ENCODE measurements around the gene CORO2B.
"Not testable (repeated sequence)": the region's sequence is repeated elsewhere in the genome, so short reads cannot be mapped to it uniquely, and the experiment has no call there.

CORO2B gene

GRCh38 chr15:68680756-68681155 is 102.0 kb downstream of the CORO2B start:
- not testable (repeated sequence) for DNase-seq

DNA sequence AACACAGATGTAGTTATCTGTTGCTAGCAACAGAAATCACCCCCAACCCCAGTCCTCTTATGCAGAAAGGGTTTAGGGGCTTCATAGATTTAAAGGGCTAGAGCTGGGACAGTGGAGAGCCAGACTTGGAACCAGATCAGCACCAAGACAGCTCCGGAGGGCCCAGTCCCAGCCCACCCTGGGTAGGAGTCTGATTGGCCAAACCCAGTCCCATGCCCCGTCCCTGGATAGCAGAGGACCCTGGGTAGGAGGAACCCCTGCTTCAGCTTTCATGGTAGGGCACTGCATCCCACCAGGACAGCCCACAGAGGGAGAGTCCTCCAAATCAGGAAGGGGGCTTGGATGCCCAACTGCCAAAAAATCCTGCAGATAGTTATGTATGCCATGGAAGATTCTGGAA is 103.0 kb downstream of the CORO2B start:
- no peak for DNase-seq

- no peak for DNase-seq
Measured at GRCh38 chr15:68682330-68682729, 103.5 kb downstream of the CORO2B start.

GRCh38 chr15:68683026-68683425 is 104.2 kb downstream of the CORO2B start:
- DNase-seq: no peak

- DNase-seq: no peak
Measured at GRCh38 chr15:68683551-68683950, 104.8 kb downstream of the CORO2B start.

DNA sequence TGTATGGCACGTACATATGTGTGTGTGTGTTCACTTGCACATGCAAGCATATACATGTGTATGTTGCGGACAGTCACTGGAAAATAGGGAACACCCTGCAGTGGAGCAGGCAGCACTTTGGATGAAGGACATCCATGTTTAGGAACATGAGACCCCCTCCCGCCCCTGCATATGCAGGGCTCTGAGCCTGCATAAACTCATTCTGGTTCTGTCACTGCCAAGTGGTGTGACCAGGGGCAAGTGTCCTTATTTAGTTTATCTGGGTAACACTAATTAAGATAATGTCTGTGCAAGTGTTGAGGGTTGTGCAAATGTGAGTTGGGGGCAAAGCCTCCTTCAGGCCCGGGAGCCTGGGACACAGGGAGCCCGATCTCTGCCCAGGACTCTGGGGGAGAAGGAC is 105.7 kb downstream of the CORO2B start:
- DNase-seq: no peak

DNA sequence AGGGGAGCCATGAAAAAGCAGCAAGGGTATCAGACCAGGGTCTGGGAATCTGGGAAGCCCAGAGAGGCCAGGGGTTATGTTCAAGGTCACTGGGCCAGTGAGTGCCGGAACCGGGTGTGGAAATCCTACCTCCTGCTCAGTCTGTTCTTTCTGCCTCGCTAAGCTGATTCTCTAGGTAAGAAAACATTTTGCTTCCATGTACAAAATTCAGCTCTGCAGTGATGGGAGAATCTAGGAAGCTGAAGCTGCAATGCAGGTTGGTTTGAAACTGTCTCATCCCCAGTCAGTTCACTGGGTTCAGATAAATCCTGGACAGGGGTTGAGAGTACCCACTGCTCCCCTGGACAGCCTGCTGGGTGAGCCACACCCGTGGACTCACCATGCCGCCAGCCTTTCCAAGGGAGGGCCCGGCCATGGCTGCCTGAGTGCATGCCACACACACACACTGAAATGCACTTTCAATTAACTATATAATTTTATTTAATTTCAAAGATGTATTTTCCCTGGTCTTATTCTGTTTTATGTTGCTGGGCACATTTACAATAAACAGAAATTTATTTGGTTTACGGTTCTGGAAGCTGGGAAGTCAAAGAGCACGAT is 108.4 kb downstream of the CORO2B start:
- no peak for DNase-seq

- no peak for DNase-seq
Measured at GRCh38 chr15:68691705-68692104, 112.9 kb downstream of the CORO2B start.

- DNase-seq: no peak
Measured at GRCh38 chr15:68693071-68693470, 114.3 kb downstream of the CORO2B start.

GRCh38 chr15:68694111-68694510 is 115.3 kb downstream of the CORO2B start:
- no peak for DNase-seq

GRCh38 chr15:68695061-68695595 is 116.3 kb downstream of the CORO2B start:
- DNase-seq: no peak

DNA sequence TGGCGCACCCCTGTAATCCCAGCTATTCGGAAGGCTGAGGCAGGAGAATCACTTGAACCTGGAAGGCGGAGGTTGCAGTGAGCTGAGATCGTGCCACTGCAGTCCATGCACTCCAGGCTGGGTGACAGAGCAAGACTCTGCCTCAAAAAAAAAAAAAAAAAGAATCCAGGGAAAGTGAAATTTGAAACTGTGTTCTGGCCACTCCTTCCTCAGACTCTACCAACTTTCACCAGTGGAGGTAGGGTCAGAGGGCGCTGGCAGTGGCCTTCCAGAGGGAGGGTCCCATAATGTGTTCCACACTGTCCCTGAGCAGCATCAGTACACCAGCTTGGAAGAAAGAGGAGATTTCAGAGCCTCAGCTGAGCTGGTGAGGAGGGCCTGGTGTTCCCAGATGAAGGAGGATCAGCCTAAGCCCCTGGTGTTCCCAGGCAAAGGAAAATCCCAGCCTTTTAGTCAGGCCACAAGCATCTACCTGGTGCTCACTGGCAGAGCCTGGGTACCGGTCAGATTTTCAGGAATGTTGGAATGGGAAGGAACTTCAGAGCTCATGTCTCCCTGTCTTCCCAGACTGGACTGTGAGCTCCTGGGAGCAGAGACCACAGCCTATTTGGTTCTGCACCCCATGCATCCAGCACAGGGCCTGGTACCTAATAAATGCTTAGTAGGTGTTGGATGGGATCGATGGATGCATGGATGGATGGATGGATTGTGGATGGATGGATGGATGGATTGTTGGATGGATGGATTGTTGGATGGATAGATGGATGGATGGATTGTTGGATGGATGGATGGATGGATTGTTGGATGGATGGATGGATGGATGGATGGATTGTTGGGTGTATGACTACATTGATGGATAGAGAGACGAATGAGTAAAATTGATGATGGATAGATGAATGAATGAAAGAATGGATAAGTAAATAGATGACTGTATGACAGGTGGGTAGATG is 117.9 kb downstream of the CORO2B start:
- DNase-seq: no peak

- no peak for DNase-seq
Measured at GRCh38 chr15:68697711-68698690, 119.2 kb downstream of the CORO2B start.

DNA sequence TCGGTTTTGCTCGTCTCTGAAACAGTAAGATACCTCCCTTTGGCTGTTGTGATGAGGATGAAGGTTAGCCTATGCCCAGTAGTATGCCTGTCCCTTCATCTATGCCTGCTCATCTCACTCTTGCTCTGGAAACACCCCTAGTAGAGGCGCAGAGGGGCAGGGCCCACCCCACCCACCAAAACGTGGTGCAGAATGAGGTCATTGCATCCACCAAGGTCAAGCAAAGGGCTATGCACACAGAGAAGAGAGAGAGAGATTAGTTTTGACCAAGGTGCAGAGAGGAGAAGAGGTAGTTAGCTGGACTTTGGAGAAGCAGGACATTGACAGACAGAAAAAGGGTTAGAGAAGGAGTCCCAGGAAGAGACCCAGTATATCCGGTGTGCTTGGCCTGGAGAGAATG is 119.9 kb downstream of the CORO2B start:
- DNase-seq: no peak

DNA sequence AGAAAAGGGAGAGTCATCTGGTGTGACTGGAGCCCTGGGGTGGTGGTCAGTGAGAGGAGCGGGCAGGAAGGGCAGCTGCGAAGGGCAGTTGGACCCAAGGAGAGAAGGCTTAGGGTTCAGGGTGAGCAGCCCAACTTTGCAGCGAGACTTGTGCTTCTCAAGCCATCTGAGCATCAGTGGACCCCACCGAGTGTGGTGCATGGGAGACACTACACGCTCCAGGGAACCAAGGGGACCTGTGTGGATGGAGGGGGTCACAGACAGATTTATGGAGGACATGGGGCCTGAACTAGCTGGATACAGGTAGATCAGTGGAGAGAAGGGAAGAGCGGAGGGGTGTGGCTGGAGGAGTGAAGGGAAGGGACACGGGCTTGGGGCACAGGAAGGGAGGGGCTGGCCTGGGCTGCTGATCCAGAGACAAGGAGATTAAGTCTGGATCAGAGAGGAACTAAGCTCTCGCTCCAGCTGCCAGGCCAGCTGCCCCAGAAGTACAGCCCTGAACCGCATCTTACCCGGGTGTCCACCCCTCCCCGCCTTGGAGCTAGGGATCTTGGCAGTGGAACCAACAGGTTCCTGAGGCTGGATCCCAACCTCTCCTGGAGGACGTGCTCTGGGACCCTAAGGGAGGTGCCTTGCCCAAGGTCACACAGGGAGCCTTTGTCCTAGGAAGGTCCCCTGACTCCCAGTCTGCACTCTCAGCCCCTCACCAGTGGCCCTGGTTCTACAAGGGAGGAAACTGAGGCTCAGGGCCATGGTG is 120.5 kb downstream of the CORO2B start:
- peak; percentile 49 for DNase-seq

DNA sequence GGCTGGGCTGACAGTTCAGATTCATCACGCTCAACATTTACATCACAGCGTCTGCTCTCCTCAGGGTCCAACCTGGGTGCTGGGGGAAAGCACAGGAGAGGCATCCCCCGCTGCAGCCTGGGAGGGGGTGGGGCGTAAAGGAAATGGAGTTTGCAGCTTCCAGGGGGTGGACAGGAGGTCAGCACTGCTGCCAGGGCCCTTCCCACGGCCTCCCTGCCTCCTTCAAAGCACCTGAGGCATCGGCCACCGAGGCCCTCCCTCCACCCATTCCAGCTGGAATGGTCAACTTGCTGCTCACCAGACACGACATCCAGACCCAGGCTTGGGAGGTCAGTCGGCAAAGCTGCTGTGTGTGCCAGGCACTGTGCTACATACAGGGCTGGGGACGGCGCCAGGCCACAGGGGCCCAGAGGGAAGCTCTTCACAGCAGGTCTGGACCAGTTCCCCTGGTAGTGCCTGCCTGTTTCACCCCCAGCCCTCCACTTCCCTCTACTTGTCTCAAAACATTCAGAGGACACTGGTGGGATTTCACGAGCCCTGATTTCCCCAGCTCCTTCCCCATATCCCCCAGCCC is 121.2 kb downstream of the CORO2B start:
- peak; percentile 51 for DNase-seq

DNA sequence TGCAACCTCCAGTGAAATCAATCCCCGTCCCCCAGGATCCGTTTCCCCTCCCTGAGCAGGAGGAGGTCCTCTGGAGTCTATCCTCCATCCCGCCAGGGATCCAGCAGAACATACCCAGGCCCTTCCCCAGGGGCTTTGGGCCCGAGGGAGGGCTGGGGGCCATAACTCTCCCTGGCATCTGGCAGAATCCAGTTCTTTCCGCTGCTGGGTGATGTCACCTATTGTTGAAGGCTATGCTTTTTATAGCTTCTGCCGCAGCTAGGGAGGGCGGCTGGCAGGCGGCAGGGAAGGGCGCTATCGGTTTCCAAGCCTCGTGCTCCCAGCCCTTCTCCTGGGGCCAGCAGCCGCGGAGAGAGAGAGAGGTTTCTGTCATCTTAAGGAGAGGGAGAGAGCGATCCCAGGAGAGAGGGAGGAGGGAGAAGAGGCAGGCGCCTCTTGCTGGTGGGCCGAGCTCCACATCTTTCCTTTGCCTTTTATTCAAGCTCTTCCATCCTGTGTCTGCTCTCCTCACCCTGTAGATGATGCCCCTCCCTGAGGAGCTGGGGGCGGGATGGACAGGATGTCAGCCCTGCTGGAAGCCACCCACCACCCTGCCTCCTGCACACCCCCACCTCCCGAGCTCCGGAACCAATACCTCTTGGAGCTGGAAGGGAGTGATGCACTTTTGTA is 121.8 kb downstream of the CORO2B start:
- DNase-seq: peak; percentile 83

- no peak for DNase-seq
Measured at GRCh38 chr15:68701886-68702285, 123.1 kb downstream of the CORO2B start.

GRCh38 chr15:68704496-68705021 is 125.8 kb downstream of the CORO2B start:
- DNase-seq: peak; percentile 62

- no peak for DNase-seq
Measured at GRCh38 chr15:68706256-68706655, 127.5 kb downstream of the CORO2B start.

DNA sequence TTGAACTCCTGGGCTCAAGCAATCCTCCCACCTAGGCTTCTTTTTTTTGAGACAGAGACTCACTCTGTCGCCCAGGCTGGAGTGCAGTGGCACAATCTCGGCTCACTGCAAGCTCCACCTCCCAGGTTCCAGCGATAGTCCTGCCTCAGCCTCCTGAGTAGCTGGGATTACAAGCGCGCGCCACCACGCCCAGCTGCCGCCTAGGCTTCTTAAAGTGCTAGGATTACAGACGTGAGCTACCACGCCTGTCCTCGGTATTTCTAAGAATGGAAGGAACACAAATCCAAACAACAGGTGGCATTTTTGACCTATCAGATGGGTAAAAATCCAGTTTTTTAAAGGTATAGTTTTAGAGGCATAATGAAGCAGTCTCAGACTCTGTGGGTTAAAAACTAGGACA is 128.1 kb downstream of the CORO2B start:
- DNase-seq: no peak
